Left renal cortex interstitium (tissue), 4 donors: Measurements from ENCODE around the gene QRSL1. TPM values are rescaled to one million over a fixed set of nuclear protein-coding genes. Genes with fewer than 3 reads are reported as not detected.
"Not testable (repeated sequence)": the region's sequence is repeated elsewhere in the genome, so short reads cannot be mapped to it uniquely, and the experiment has no call there.

Experiments
- DNase-seq, 4 donors: peaks; one replicate each; pipeline ENCODE4 v3.0.0-alpha.2; 2013; ENCODE audit warnings: low read depth in 4 of 4, low spot score in 2 of 4, missing footprints in 1 of 4
- polyA plus RNA-seq, 4 donors: library from polyadenylated mRNA; unstranded; fragments of 120-200 nt; gene quantifications; one replicate each; pipeline ENCODE4 v1.2.1, GENCODE V29; 2013; ENCODE audit not compliant: insufficient read length in 4 of 4

QRSL1 gene
- 10 to 100 TPM; 14.9 to 22.6 (median 18.6) TPM for polyA plus RNA-seq

- peak; percentile 90 to 97 (median 94) for DNase-seq
Observed at GRCh38 chr6:106629103-106629858, at the start of gene QRSL1, which contains the start of gene RTN4IP1. TSS of gene QRSL1 (plus strand) at chr6:106629578. CDS start at chr6:106629682, 104 bp downstream. TSS of gene RTN4IP1 (minus strand) at chr6:106629498. CDS start at chr6:106629021, 477 bp downstream.

- DNase-seq = no peak
Observed at GRCh38 chr6:106581468-106581867, 47.9 kb upstream of the QRSL1 start.

- no peak for DNase-seq
Observed at GRCh38 chr6:106586815-106587415, 42.5 kb upstream of the QRSL1 start.

GRCh38 chr6:106588937-106589336 is 40.4 kb upstream of the QRSL1 start:
- DNase-seq = not testable (repeated sequence)

- no peak for DNase-seq
Observed at GRCh38 chr6:106591111-106591825, 38.1 kb upstream of the QRSL1 start.

GRCh38 chr6:106599440-106599839 is 29.9 kb upstream of the QRSL1 start:
- no peak for DNase-seq

- DNase-seq = no peak
Observed at GRCh38 chr6:106600329-106600728, 29.0 kb upstream of the QRSL1 start.

GRCh38 chr6:106608080-106608668 is 21.2 kb upstream of the QRSL1 start:
- DNase-seq = peak in 1 of 4 donors; percentile 29

GRCh38 chr6:106609699-106610098 is 19.7 kb upstream of the QRSL1 start:
- no peak for DNase-seq

- no peak for DNase-seq
Observed at GRCh38 chr6:106611030-106611429, 18.3 kb upstream of the QRSL1 start.

- DNase-seq = no peak
Observed at GRCh38 chr6:106612671-106613416, 16.5 kb upstream of the QRSL1 start.

- no peak for DNase-seq
Observed at GRCh38 chr6:106613590-106613989, 15.8 kb upstream of the QRSL1 start.

GRCh38 chr6:106614166-106614565 is 15.2 kb upstream of the QRSL1 start:
- DNase-seq = no peak

GRCh38 chr6:106614592-106615257 is 14.7 kb upstream of the QRSL1 start:
- no peak for DNase-seq

GRCh38 chr6:106617302-106617701 is 12.1 kb upstream of the QRSL1 start:
- DNase-seq = no peak

- DNase-seq = no peak
Observed at GRCh38 chr6:106617857-106618256, 11.5 kb upstream of the QRSL1 start.

- DNase-seq = no peak
Observed at GRCh38 chr6:106618324-106618723, 11.1 kb upstream of the QRSL1 start.

- DNase-seq = no peak
Observed at GRCh38 chr6:106619223-106619622, 10.2 kb upstream of the QRSL1 start.

GRCh38 chr6:106620931-106621672 is 8.3 kb upstream of the QRSL1 start:
- DNase-seq = no peak
